Measurements from ENCODE around the gene SEC23B.
"Not testable (repeated sequence)": the region's sequence is repeated elsewhere in the genome, so short reads cannot be mapped to it uniquely, and the experiment has no call there.

The SEC23B gene

DNA sequence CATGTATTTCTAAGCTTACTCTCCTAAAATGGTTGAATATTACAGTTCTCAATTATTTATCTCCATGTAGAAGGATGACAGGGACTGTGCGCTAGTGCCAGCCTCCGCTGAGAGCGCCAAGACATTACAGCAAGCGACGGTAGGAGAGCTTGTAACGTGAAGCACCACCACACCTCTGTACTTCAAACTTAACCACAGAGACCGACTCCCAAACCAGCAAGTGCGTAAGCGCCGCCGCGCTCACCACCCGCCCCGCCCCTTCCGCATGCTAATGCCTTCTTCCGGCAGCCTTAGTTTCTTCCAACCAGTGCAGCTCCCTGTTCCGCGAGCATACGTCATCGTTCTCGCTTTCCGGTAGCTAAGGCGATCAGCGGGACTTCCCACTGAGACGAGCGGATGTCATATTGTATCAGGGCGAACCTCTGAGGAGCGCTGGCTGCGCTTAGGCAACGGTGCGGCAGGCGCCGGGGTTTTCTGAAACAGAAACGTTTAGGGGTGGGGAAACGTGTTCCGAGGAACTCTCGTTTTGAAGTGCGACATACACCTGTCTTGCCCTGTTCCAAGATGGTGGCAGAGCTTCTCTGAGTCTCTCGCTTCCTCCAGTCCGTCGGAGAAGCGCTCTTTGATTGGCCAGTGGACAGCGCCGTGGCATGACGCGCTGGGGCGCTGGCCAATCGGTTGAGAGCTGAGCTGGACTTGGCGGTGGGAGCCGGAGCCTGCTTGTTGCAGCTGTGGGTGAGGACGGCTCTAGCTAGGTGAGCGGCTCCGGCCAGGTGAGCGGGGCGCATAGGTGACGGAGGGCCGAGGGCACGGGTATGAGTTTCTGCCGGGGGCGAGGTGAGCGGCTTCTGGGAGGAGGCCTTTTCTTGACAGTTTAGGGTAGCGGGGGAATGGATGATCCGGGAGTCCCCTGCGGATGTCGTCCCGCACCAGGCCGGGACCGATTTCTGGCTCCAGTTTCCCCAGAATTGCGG, at the start of gene SEC23B:
Gene SEC23B, plus strand, starts transcription at position 723 of the 974 bp plus-strand sequence. CDS start 2,896 bp downstream, outside the sequence.
- peak; percentile 97 to 98 (median 98) for DNase-seq (ENCODE audit: low read depth in 2 of 3, low spot score in 1 of 3)

- DNase-seq (ENCODE audit: low read depth in 2 of 3, low spot score in 1 of 3), result no peak
These were observed 42.1 kb upstream of the SEC23B start for GRCh38 chr20:18465536-18466200.

DNA sequence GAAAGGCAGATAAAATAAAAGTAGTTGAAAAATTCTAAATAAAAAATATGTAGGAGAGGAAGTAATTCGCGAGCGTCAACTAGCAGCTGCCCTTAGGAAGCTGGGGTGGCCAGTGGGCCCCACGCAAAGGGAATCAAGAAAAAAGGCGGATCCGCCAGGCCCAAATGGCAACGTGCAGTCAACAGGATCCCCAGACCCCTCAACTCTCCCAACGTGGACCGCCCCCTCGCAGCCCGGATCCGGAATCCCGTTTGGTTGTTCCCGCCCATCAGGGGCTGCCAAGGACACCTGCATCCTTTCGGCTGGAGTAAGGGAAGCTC, 41.2 kb upstream of the SEC23B start:
- DNase-seq (ENCODE audit: low read depth in 2 of 3, low spot score in 1 of 3), result no peak

DNA sequence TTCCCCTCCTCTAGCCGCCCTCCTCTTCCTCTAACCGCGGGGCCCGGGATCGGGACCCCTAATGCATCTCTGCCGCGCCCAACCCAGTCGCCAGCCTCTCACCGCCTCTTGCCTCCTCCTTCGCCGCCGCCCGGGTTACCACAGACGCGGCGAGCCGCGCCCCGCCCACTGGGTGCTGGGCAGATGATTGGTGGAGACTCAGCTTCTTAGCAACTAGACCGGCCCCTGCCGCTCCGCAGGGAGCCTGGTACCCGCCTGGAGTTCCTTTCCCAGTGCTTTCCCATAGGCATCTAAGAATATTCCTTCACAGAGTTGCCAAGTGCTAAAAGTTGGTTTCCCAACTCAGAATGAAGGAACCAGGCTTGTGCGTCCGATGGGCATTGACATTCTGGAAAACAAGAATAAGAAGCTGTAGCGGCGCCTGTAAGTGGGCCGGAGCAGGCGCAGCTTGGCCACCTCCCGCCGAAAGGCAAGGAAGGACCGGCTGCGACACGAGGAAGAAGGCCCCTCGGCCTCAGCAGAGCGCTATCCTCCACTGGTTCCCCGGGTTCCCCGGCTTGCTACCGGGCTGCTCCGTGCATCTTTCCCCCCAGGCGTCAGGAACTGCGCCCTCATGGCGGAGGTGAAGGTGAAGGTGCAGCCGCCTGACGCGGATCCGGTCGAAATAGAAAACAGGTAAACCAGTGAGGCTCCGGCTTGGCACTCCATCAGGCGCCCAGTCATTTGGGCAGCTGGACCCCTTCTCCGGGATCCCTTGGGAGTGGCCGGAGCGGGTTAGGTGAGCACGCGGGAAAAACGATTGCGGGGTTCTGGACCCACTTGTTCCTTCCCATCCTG, 40.6 kb upstream of the SEC23B start, which contains the start of the genes DZANK1 and POLR3F:
Gene DZANK1, minus strand, starts transcription at position 137 of the 837 bp plus-strand sequence. CDS start 1,672 bp downstream, outside the sequence.
Gene POLR3F, plus strand, starts transcription at position 497 of the 837 bp plus-strand sequence. Its CDS starts 117 bp downstream, at position 614.
- peak; percentile 86 to 92 (median 88) for DNase-seq (ENCODE audit: low read depth in 2 of 3, low spot score in 1 of 3)

DNA sequence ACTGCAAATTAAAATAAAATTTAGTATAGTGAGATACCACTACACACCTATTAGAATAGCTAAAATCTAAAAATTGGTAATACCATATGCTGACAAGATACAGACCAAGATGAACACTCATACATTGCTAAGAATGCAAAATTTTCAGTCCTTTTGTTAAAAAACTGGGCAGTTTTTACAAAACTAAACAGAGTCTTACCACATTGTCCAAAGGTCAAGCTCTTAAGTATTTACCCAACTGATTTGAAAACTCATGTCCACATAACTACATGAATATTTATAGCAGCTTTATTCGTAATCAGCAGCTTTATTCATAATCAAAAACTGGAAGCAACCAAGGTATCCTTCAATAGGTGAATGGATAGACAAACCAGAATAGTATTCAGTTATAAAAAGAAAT, 30.5 kb upstream of the SEC23B start:
- DNase-seq (ENCODE audit: low read depth in 2 of 3, low spot score in 1 of 3), result no peak

DNA sequence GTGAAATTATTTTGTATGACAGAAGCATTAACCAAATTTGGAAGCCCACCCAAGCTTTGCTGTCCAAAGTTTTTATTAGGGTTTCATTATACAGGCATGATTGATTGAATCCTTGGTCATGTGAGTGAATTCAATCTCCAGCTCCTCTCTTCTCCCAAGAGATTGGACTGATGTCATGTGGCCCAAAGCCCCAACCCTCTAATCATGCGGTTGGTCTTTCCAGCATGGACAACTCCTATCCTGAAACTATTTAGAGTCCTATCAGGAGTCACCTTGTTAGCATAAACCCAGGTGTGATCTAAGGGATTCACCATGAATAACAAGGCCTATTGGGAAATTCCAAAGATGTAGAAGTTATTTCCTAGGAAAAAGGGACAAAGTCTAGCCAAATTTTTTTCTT, 29.9 kb upstream of the SEC23B start:
- no peak for DNase-seq (ENCODE audit: low read depth in 2 of 3, low spot score in 1 of 3)

GRCh38 chr20:18481596-18481995, 26.1 kb upstream of the SEC23B start:
- DNase-seq (ENCODE audit: low read depth in 2 of 3, low spot score in 1 of 3), result no peak

GRCh38 chr20:18488301-18488700, 19.4 kb upstream of the SEC23B start:
- no peak for DNase-seq (ENCODE audit: low read depth in 2 of 3, low spot score in 1 of 3)

GRCh38 chr20:18496042-18496441, 11.7 kb upstream of the SEC23B start:
- DNase-seq (ENCODE audit: low read depth in 2 of 3, low spot score in 1 of 3), result no peak

DNA sequence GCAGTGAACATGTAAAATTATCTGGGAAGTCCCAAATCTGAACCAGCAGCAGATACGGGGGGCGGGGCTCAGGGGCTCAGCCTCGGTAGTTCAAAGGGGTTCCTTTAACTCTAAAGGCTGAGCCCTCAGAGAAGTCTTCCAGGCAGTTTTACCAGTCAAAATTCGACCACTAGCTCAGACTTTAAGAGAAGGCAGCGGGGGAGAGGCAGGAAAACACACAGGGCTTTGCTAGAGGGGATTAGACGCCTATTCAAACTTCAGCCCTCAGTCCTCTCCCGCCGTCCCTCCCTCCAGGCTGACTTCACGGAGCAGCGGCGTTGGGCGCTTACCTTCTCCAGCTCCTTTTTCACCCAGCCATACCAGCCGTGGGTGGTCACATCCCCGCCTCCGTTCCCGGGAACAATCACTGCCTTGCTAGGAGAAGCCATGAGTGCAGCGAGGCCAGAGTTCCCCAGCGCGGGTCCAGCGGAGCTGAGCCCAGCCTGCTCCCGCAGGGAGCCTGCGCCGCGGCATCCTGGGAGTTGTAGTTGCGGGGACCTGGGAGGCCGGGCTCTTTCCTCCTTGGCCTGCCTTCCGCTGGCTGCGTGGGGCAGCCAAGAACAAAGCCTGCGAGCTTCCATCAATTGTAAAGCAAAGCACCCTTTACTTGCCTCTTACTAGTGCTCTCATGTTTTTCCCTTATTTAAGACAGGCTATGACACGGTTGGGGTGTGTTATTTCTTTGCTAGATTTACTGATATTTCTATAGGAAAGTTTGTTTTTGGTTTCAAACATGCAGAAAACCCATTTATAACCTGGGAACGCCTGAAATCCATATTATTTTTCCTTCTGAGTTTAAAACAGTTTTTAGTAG, 10.8 kb upstream of the SEC23B start, which contains the start of gene RBBP9:
Gene RBBP9, minus strand, starts transcription at position 486 of the 853 bp plus-strand sequence. Its CDS starts 58 bp downstream, at position 428.
- DNase-seq (ENCODE audit: low read depth in 2 of 3, low spot score in 1 of 3), result peak; percentile 58 to 74 (median 67)

DNA sequence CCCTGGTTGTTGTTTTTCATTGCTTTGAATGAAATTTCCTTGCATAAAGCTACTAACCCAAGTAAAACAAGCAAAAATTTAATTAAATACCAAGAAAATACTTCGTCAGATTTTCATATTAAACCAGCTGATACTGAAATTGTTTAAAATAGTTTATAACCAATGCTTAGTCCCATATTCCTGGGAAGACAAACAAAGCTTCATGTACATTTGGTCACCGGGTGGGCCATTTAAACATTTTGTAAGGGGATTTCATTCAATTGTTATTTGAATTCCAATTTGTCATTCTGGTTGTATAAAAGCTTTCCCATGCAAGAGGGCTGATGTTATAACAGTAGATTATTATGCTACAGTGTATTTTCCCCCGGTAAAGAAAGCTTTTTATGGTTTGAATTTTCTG, 10.1 kb upstream of the SEC23B start:
- no peak for DNase-seq (ENCODE audit: low read depth in 2 of 3, low spot score in 1 of 3)

DNA sequence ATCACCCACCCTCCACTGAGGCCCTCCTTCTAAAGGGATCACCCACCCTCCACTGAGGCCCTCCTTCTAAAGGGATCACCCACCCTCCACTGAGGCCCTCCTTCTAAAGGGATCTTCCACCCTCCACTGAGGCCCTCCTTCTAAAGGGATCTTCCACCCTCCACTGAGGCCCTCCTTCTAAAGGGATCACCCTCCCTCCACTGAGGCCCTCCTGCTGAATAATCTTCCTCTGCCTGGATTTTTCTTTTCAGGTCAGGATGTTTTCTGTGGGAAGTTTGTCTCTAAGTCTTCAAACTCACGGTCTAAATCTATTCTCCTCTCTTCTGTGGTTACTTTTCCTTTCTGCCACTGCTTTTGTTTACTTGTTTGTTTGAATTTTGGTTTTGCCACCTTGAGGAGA, 6.1 kb upstream of the SEC23B start:
- DNase-seq (ENCODE audit: low read depth in 2 of 3, low spot score in 1 of 3), result not testable (repeated sequence)

- DNase-seq (ENCODE audit: low read depth in 2 of 3, low spot score in 1 of 3), result no peak
These were observed 3.2 kb upstream of the SEC23B start for GRCh38 chr20:18504479-18505060.

GRCh38 chr20:18506744-18507143, 996 bp upstream of the SEC23B start:
- peak in 1 of 3 donors; percentile 20 for DNase-seq (ENCODE audit: low read depth in 2 of 3, low spot score in 1 of 3)

DNA sequence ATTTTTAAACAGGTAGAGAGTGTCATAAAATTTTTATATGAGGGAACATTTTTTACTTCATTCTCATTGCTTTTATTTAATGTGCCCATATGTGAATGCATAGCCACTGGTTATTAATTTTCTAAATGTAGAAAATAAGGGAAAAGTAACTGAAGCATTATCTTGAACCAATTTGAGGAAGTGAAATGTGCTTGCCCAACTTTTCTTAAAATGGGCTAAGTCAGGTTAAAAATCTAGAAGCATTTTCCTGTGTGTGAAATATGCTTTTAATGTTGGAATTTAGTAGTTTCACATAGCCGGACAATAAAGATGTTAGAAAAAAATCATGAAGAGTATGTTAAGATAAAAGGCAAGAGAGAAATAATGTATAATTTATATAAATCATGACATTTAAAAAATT, 3.8 kb downstream of the SEC23B start:
- no peak for DNase-seq (ENCODE audit: low read depth in 2 of 3, low spot score in 1 of 3)

DNA sequence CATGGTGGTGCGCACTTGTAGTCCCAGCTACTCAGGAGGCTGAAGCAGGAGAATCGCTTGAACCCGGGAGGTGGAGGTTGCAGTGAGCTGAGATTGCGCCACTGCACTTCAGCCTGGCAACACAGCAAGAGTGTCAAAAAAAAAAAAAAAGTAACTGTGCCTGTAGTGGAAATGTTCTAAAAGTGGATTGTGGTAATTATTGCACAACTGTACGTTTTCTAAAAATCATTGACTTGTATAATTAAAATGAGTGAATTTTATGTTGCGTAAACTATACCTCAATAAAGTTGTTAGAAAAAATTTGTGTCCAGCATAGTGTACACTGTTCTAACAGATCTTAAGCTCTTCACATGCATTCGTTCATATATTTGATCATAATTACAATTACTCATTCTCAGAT, 5.5 kb downstream of the SEC23B start:
- no peak for DNase-seq (ENCODE audit: low read depth in 2 of 3, low spot score in 1 of 3)

GRCh38 chr20:18514127-18514526, 6.4 kb downstream of the SEC23B start:
- no peak for DNase-seq (ENCODE audit: low read depth in 2 of 3, low spot score in 1 of 3)

GRCh38 chr20:18515973-18516372, 8.2 kb downstream of the SEC23B start:
- DNase-seq (ENCODE audit: low read depth in 2 of 3, low spot score in 1 of 3), result no peak

DNA sequence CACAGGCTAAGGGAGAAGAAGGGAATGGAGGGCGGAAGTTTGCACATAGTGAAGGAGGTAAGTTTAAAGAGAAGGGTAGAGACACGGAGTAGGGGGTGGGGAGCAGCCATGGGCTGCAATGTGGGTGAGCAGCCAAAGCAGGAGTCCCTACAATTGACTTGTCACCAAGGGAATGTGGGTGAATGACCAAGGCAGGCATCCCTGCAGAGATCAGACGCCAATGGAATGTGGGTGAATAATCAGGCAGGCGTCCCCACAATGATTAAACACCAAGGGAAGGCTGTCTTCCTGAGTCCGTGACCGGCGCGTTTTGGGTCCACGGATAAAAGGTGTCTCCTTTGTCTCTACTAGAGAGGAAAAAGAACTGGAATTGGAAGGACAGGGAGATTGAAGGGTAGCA, 14.3 kb downstream of the SEC23B start:
- DNase-seq (ENCODE audit: low read depth in 2 of 3, low spot score in 1 of 3), result not testable (repeated sequence)

GRCh38 chr20:18523066-18523465, 15.3 kb downstream of the SEC23B start:
- DNase-seq (ENCODE audit: low read depth in 2 of 3, low spot score in 1 of 3), result no peak

Measured in stimulated activated CD4-positive, alpha-beta T cell treated with anti-CD3 and anti-CD28 coated beads, Interleukin-12 subunit alpha, Interleukin-12 subunit beta, amount 100 ng/mL, for 48 hours (primary cell).